Rectal smooth muscle tissue (tissue), 1 donor: ENCODE results near the gene SLC25A18.

ENCODE experiments used
- H3K27ac ChIP-seq: one replicate; pipeline ENCODE4 v1.7.0; 2013; ENCODE audit warnings: low read depth, low read length, inconsistent platforms
- H3K27me3 ChIP-seq: one replicate; pipeline ENCODE4 v1.7.0; 2013; ENCODE audit warnings: low read length; ENCODE audit not compliant: control insufficient read depth, insufficient read depth
- H3K36me3 ChIP-seq: one replicate; pipeline ENCODE4 v1.7.0; 2013; ENCODE audit warnings: low read length; ENCODE audit not compliant: control insufficient read depth, insufficient read depth
- H3K4me1 ChIP-seq: one replicate; pipeline ENCODE4 v1.7.0; 2013; ENCODE audit warnings: low read length; ENCODE audit not compliant: control insufficient read depth, insufficient read depth
- H3K4me3 ChIP-seq: one replicate; pipeline ENCODE4 v1.7.0; 2013; ENCODE audit warnings: low read length
- H3K9ac ChIP-seq: one replicate; pipeline ENCODE4 v1.7.0; 2013; ENCODE audit warnings: low read length

SLC25A18 gene

GRCh38 chr22:17575681-17576080, 12.4 kb downstream of the SLC25A18 start:
- Histone ChIP-seq H3K4me1 (peaks cover 7% of the 10 kb centered on the region), H3K9ac (no peak overlapping the region), H3K4me3 (no peak overlapping the region), H3K36me3 (no peaks in the 10 kb centered on the region), H3K27me3 (no peaks in the 10 kb centered on the region), H3K27ac (no peak overlapping the region)

- Histone ChIP-seq H3K4me3 (no peak overlapping the region), H3K27ac (no peak overlapping the region), H3K4me1 (peaks cover 3% of the 10 kb centered on the region), H3K36me3 (no peaks in the 10 kb centered on the region), H3K9ac (no peak overlapping the region), H3K27me3 (no peaks in the 10 kb centered on the region)
Measured at GRCh38 chr22:17576470-17576869, 13.2 kb downstream of the SLC25A18 start.

GRCh38 chr22:17578136-17578754, 14.9 kb downstream of the SLC25A18 start:
- no peak overlapping the region for H3K9ac ChIP-seq
- H3K4me1 ChIP-seq: no peaks in the 10 kb centered on the region
- H3K36me3 ChIP-seq: no peaks in the 10 kb centered on the region
- no peaks in the 10 kb centered on the region for H3K27me3 ChIP-seq
- H3K27ac ChIP-seq: no peak overlapping the region
- H3K4me3 ChIP-seq: no peak overlapping the region

GRCh38 chr22:17579535-17579981, 16.3 kb downstream of the SLC25A18 start:
- Histone ChIP-seq H3K9ac (no peak overlapping the region), H3K27me3 (no peaks in the 10 kb centered on the region), H3K36me3 (no peaks in the 10 kb centered on the region), H3K4me1 (no peaks in the 10 kb centered on the region), H3K4me3 (no peak overlapping the region), H3K27ac (no peak overlapping the region)

GRCh38 chr22:17580441-17581031, 17.2 kb downstream of the SLC25A18 start:
- Histone ChIP-seq H3K4me3 (no peak overlapping the region), H3K27ac (no peak overlapping the region), H3K36me3 (no peaks in the 10 kb centered on the region), H3K9ac (no peak overlapping the region), H3K27me3 (no peaks in the 10 kb centered on the region), H3K4me1 (no peaks in the 10 kb centered on the region)

GRCh38 chr22:17581056-17581455, 17.8 kb downstream of the SLC25A18 start:
- Histone ChIP-seq H3K4me3 (no peak overlapping the region), H3K9ac (no peak overlapping the region), H3K36me3 (no peaks in the 10 kb centered on the region), H3K27me3 (no peaks in the 10 kb centered on the region), H3K27ac (no peak overlapping the region), H3K4me1 (no peaks in the 10 kb centered on the region)

- Histone ChIP-seq H3K9ac (no peak overlapping the region), H3K27ac (no peak overlapping the region), H3K36me3 (no peaks in the 10 kb centered on the region), H3K4me1 (no peaks in the 10 kb centered on the region), H3K27me3 (no peaks in the 10 kb centered on the region), H3K4me3 (no peak overlapping the region)
Measured at GRCh38 chr22:17581631-17582030, 18.3 kb downstream of the SLC25A18 start.

- Histone ChIP-seq H3K4me3 (no peak overlapping the region), H3K9ac (no peak overlapping the region), H3K27me3 (no peaks in the 10 kb centered on the region), H3K4me1 (no peaks in the 10 kb centered on the region), H3K27ac (no peak overlapping the region), H3K36me3 (no peaks in the 10 kb centered on the region)
Measured at GRCh38 chr22:17583151-17583550, 19.9 kb downstream of the SLC25A18 start.

- Histone ChIP-seq H3K27me3 (no peaks in the 10 kb centered on the region), H3K4me3 (no peak overlapping the region), H3K4me1 (no peaks in the 10 kb centered on the region), H3K36me3 (peaks cover 5% of the 10 kb centered on the region), H3K27ac (no peak overlapping the region), H3K9ac (no peak overlapping the region)
Measured at GRCh38 chr22:17586831-17587440, 23.6 kb downstream of the SLC25A18 start.

GRCh38 chr22:17587629-17588028, 24.3 kb downstream of the SLC25A18 start:
- H3K36me3 ChIP-seq: peaks cover 9% of the 10 kb centered on the region
- H3K4me3 ChIP-seq: no peak overlapping the region
- no peaks in the 10 kb centered on the region for H3K27me3 ChIP-seq
- no peaks in the 10 kb centered on the region for H3K4me1 ChIP-seq
- H3K27ac ChIP-seq: no peak overlapping the region
- no peak overlapping the region for H3K9ac ChIP-seq

GRCh38 chr22:17588606-17589005, 25.3 kb downstream of the SLC25A18 start:
- no peak overlapping the region for H3K4me3 ChIP-seq
- no peaks in the 10 kb centered on the region for H3K27me3 ChIP-seq
- no peak overlapping the region for H3K9ac ChIP-seq
- no peak overlapping the region for H3K27ac ChIP-seq
- no peaks in the 10 kb centered on the region for H3K4me1 ChIP-seq
- H3K36me3 ChIP-seq: peaks cover 15% of the 10 kb centered on the region

GRCh38 chr22:17589810-17590375, 26.6 kb downstream of the SLC25A18 start:
- no peak overlapping the region for H3K27ac ChIP-seq
- no peak overlapping the region for H3K9ac ChIP-seq
- no peak overlapping the region for H3K4me3 ChIP-seq

More at GRCh38 chr22:17589810-17590375, 26.6 kb downstream of the SLC25A18 start:
- Histone ChIP-seq H3K36me3 (peaks cover 17% of the 10 kb centered on the region), H3K27me3 (no peaks in the 10 kb centered on the region), H3K4me1 (no peaks in the 10 kb centered on the region)
